Prostate gland (tissue), 2 donors: Measurements from ENCODE around the gene NR2C2.

ENCODE experiments used
- POLR2AphosphoS5 ChIP-seq: sonication (generic); formaldehyde crosslinking; IDR thresholded peaks from one replicate; pipeline ENCODE4 v1.6.1; 2017; ENCODE audit warnings: antibody characterized with exemption
- TF ChIP-seq, protein P1 (sequence below), 4 experiments: fragments of 200-600 bp in 2 of 4; fragments of 450-650 bp in 2 of 4; sonication (generic) in 2 of 4; IDR thresholded peaks; 1 replicate in 3 of 4; 2 replicates in 1 of 4; pipeline ENCODE4 v1.5.1; 2016 to 2019; ENCODE audit warnings: antibody characterized with exemption in 4 of 4, mild to moderate bottlenecking in 2 of 4, moderate library complexity in 2 of 4

DNA sequence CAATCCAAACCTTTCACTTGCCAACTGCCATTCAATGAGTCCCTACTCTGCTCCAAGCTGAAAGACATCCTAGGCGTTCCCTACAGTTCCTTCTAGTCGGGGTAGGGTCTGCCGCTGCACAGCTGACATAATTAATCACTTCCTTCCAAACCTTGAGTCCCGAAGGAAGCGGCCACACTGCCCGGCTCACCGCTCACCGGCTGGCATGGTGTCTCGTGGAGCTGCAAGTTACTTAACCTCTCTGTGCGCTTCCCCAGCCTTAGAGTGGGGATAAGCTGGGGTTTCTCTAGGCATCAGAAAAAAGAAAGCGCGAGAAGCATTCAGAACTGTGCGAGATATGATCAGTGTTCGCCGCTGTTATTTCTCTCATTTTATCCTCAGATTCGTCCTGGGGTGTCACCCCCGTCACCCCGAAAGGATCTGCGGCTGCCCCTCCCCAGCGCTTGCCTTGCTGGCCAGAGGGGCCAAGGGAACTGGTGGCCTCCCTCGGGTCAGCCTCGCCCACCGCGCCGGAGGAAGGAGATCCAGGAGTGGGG is 117.0 kb downstream of the NR2C2 start:
- TF ChIP-seq, protein P1, sequence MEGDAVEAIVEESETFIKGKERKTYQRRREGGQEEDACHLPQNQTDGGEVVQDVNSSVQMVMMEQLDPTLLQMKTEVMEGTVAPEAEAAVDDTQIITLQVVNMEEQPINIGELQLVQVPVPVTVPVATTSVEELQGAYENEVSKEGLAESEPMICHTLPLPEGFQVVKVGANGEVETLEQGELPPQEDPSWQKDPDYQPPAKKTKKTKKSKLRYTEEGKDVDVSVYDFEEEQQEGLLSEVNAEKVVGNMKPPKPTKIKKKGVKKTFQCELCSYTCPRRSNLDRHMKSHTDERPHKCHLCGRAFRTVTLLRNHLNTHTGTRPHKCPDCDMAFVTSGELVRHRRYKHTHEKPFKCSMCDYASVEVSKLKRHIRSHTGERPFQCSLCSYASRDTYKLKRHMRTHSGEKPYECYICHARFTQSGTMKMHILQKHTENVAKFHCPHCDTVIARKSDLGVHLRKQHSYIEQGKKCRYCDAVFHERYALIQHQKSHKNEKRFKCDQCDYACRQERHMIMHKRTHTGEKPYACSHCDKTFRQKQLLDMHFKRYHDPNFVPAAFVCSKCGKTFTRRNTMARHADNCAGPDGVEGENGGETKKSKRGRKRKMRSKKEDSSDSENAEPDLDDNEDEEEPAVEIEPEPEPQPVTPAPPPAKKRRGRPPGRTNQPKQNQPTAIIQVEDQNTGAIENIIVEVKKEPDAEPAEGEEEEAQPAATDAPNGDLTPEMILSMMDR (IDR thresholded peaks at IDR 0.05), result no peak
- TF ChIP-seq POLR2AphosphoS5, result no peak
